Measurements from ENCODE around the gene ZNF667.
A peak's percentile ranks its signal among the peaks of the same experiment; 100 is the strongest.

Gene ZNF667

DNA sequence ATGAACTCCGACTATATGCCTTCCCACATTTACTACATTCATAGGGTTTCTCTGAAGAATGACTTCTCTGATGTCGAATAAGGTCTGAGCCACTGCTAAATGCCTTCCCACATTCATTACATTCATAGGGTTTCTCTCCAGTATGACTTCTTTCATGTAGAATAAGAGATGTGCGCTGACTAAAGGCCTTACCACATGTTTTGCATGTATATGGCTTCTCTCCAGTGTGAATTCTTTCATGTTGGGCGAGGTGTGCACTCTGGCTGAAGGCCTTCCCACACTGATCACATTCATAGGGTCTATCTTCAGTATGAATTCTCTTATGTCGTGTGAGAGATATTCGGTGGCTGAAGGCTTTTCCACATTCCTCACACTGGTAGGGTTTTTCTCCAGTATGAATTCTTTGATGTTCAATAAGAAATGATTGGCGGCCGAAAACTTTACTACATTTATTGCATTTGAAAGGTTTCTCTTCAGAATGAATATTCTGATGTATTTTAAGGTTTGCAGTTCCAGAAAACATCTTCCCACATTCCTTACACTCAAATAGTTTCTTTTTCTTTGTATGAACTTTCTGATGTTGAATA, 35.8 kb downstream of the ZNF667 start:
- Histone ChIP-seq H3K36me3 (ENCODE audit: low read depth) (no peaks in the 10 kb centered on the region), H3K27me3 (ENCODE audit: insufficient read depth, poor library complexity, severe bottlenecking) (no peaks in the 10 kb centered on the region), H3K4me1 (ENCODE audit: insufficient read depth, poor library complexity, severe bottlenecking) (no peaks in the 10 kb centered on the region), H3K4me3 (ENCODE audit: severe bottlenecking) (no peak overlapping the region), H3K27ac (ENCODE audit: poor library complexity, severe bottlenecking) (no peak overlapping the region), H3K9me3 (ENCODE audit: severe bottlenecking) (peaks cover 20% of the 10 kb centered on the region)
- no peak for ATAC-seq (ENCODE audit: low read depth)
- DNase-seq (ENCODE audit: low spot score), result no peak
- TF ChIP-seq, protein P1, sequence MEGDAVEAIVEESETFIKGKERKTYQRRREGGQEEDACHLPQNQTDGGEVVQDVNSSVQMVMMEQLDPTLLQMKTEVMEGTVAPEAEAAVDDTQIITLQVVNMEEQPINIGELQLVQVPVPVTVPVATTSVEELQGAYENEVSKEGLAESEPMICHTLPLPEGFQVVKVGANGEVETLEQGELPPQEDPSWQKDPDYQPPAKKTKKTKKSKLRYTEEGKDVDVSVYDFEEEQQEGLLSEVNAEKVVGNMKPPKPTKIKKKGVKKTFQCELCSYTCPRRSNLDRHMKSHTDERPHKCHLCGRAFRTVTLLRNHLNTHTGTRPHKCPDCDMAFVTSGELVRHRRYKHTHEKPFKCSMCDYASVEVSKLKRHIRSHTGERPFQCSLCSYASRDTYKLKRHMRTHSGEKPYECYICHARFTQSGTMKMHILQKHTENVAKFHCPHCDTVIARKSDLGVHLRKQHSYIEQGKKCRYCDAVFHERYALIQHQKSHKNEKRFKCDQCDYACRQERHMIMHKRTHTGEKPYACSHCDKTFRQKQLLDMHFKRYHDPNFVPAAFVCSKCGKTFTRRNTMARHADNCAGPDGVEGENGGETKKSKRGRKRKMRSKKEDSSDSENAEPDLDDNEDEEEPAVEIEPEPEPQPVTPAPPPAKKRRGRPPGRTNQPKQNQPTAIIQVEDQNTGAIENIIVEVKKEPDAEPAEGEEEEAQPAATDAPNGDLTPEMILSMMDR (IDR thresholded peaks at IDR 0.05; ENCODE audit: poor library complexity, severe bottlenecking), result no peak

DNA sequence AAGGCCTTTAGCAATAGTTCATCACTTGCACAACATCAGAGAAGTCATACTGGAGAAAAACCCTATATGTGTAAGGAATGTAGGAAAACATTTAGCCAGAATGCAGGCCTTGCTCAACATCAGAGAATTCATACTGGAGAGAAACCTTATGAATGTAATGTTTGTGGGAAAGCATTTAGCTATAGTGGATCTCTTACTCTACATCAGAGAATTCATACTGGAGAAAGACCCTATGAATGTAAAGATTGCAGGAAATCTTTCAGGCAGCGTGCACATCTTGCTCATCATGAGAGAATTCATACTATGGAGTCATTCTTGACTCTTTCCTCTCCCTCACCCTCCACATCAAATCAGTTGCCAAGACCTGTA, 53.2 kb downstream of the ZNF667 start:
- no peaks in the 10 kb centered on the region for H3K27me3 ChIP-seq (ENCODE audit: insufficient read depth, poor library complexity, severe bottlenecking)
- TF ChIP-seq, protein P1 (IDR thresholded peaks at IDR 0.05; ENCODE audit: poor library complexity, severe bottlenecking), result no peak
- H3K4me1 ChIP-seq (ENCODE audit: insufficient read depth, poor library complexity, severe bottlenecking), result no peaks in the 10 kb centered on the region
- no peak for ATAC-seq (ENCODE audit: low read depth)
- H3K36me3 ChIP-seq (ENCODE audit: low read depth), result 0 out of 2 replicates have a peak, but pooled peaks cover 4% of the 10 kb centered on the region
- DNase-seq (ENCODE audit: low spot score), result no peak
- H3K4me3 ChIP-seq (ENCODE audit: severe bottlenecking), result no peak overlapping the region
- H3K9me3 ChIP-seq (ENCODE audit: severe bottlenecking), result peaks cover 43% of the 10 kb centered on the region
- H3K27ac ChIP-seq (ENCODE audit: poor library complexity, severe bottlenecking), result no peak overlapping the region

DNA sequence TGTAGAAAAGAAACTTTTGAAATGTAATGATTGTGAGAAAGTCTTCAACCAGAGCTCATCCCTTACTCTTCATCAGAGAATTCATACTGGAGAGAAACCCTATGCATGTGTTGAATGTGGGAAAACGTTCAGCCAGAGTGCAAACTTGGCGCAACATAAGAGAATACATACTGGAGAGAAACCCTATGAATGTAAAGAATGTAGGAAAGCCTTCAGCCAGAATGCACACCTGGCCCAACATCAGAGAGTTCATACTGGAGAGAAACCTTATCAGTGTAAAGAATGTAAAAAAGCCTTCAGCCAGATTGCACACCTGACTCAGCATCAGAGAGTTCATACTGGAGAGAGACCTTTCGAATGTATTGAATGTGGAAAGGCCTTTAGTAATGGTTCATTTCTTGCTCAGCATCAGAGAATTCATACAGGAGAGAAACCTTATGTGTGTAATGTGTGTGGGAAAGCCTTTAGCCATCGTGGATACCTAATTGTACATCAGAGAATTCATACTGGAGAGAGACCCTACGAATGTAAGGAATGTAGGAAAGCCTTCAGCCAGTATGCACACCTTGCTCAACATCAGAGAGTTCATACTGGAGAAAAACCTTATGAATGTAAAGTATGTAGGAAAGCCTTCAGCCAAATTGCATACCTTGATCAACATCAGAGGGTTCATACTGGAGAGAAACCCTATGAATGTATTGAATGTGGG, 53.7 kb downstream of the ZNF667 start:
- Histone ChIP-seq H3K27ac (ENCODE audit: poor library complexity, severe bottlenecking) (no peak overlapping the region), H3K36me3 (ENCODE audit: low read depth) (0 out of 2 replicates have a peak, but pooled peaks cover 4% of the 10 kb centered on the region), H3K4me1 (ENCODE audit: insufficient read depth, poor library complexity, severe bottlenecking) (no peaks in the 10 kb centered on the region), H3K9me3 (ENCODE audit: severe bottlenecking) (peaks cover 45% of the 10 kb centered on the region), H3K27me3 (ENCODE audit: insufficient read depth, poor library complexity, severe bottlenecking) (no peaks in the 10 kb centered on the region), H3K4me3 (ENCODE audit: severe bottlenecking) (no peak overlapping the region)
- TF ChIP-seq, protein P1 (IDR thresholded peaks at IDR 0.05; ENCODE audit: poor library complexity, severe bottlenecking), result no peak
- DNase-seq (ENCODE audit: low spot score) (no peak), ATAC-seq (ENCODE audit: low read depth) (no peak)

DNA sequence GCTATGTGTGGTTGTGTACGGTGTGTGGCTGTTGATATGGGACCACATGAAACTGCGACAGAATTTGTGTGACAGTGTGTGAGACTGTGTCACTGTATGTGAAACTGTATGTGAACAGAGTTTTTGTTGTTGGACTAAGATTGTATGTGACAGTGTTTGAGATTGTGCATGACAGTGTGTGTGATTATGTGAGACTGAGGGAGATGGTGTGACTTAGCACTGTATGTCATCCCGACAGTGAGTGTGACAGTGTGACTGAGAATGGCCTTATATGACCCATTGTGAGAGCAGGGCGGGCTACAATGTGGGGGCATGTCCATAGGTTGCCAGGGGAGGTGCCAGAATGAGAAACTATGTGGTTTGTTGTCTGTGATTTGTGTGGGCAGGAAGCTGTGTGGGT, 72.1 kb downstream of the ZNF667 start:
- no peak for ATAC-seq (ENCODE audit: low read depth)
- peaks cover 10% of the 10 kb centered on the region for H3K9me3 ChIP-seq (ENCODE audit: severe bottlenecking)
- no peaks in the 10 kb centered on the region for H3K27me3 ChIP-seq (ENCODE audit: insufficient read depth, poor library complexity, severe bottlenecking)
- H3K36me3 ChIP-seq (ENCODE audit: low read depth), result peaks cover 20% of the 10 kb centered on the region
- TF ChIP-seq, protein P1 (IDR thresholded peaks at IDR 0.05; ENCODE audit: poor library complexity, severe bottlenecking), result no peak
- H3K4me3 ChIP-seq (ENCODE audit: severe bottlenecking), result no peak overlapping the region
- DNase-seq (ENCODE audit: low spot score), result no peak
- no peaks in the 10 kb centered on the region for H3K4me1 ChIP-seq (ENCODE audit: insufficient read depth, poor library complexity, severe bottlenecking)
- no peak overlapping the region for H3K27ac ChIP-seq (ENCODE audit: poor library complexity, severe bottlenecking)

DNA sequence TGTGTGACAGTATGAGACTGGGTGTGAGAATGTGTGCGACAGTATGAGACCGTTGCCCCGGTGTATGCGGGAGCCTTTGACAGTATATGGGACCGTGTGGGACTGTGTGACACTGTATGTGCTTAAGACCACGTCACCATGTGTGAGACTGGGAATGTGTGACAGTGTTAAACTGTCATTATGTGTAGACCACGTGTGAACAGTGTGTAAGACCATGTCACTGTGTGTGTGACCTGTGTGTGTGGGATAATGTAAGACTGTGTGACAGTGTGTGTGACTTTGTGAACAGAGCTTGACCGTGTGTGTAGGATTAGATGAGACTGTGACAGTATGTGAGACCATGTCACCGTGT, 72.5 kb downstream of the ZNF667 start:
- no peaks in the 10 kb centered on the region for H3K4me1 ChIP-seq (ENCODE audit: insufficient read depth, poor library complexity, severe bottlenecking)
- peaks cover 10% of the 10 kb centered on the region for H3K9me3 ChIP-seq (ENCODE audit: severe bottlenecking)
- no peak overlapping the region for H3K27ac ChIP-seq (ENCODE audit: poor library complexity, severe bottlenecking)
- no peak for ATAC-seq (ENCODE audit: low read depth)
- H3K36me3 ChIP-seq (ENCODE audit: low read depth), result peaks cover 17% of the 10 kb centered on the region
- peak overlapping the region; percentile 71 for H3K4me3 ChIP-seq (ENCODE audit: severe bottlenecking)
- no peaks in the 10 kb centered on the region for H3K27me3 ChIP-seq (ENCODE audit: insufficient read depth, poor library complexity, severe bottlenecking)
- DNase-seq (ENCODE audit: low spot score), result no peak
- TF ChIP-seq, protein P1 (IDR thresholded peaks at IDR 0.05; ENCODE audit: poor library complexity, severe bottlenecking), result no peak
